UCSD-AML1 (cell line): ENCODE data around the gene GNG13.

ENCODE experiments used
- DNase-seq: peaks from one replicate; lab custom pipeline; 2025; ENCODE audit not compliant: unreplicated experiment; lab: John Stamatoyannopoulos, UW

GNG13 gene

DNA sequence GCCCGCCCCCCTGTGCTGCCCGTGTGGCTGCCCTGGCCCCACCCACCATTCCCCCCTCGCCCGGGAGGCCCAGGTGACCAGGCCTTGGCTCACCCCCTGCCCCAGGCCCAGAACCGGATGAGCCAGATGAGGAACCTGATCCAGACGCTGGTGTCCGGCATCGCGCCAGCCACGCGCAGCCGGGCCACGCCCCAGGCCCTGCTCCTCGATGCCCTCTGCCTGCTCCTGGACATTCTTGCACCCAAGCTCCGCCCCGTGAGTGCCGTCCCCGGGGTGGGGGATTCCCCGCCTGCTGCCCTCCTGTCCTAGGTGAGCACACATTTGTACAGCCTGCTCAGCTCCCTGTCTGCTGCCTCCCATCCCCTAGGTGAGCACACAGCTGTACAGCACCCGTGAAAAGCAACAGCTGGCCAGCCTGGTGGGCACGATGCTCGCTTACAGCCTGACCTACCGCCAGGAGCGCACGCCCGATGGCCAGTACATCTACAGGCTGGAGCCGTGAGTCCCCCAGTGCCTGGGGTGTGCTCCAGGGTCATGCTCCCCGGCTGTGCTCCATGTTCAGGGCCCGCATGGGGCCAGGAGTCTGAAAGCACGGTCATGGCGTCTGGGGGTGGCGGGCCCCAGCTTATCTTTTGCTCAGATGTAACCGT is 4.8 kb downstream of the GNG13 start:
- no peak for DNase-seq

DNA sequence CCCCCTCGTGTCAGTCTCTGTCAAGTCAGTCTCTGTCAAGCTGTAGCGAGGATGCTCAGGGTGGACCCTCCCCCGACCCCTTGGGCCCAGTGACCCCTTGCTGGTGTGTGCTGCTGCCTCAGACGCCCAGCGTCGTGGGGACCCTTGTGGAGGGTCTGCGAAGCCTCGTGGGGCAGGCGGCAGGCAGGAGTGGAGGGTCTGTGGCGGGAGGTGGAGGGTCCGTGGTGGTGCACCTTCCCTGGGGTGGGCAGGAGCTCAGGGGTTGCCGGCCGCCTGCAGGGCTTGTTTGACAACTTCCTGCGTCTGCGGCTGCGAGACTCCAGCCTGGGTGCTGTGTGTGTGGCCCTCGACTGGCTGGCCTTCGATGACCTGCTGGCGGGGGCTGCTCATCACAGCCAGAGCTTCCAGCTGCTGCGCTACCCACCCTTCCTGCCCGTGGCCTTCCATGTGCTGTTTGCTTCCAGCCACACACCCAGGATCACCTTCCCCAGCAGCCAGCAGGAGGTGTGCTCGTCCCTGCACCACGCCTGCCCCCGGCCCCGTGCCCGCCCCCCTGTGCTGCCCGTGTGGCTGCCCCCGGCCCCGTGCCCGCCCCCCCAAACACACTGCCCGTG is 5.6 kb downstream of the GNG13 start:
- DNase-seq, result no peak

DNA sequence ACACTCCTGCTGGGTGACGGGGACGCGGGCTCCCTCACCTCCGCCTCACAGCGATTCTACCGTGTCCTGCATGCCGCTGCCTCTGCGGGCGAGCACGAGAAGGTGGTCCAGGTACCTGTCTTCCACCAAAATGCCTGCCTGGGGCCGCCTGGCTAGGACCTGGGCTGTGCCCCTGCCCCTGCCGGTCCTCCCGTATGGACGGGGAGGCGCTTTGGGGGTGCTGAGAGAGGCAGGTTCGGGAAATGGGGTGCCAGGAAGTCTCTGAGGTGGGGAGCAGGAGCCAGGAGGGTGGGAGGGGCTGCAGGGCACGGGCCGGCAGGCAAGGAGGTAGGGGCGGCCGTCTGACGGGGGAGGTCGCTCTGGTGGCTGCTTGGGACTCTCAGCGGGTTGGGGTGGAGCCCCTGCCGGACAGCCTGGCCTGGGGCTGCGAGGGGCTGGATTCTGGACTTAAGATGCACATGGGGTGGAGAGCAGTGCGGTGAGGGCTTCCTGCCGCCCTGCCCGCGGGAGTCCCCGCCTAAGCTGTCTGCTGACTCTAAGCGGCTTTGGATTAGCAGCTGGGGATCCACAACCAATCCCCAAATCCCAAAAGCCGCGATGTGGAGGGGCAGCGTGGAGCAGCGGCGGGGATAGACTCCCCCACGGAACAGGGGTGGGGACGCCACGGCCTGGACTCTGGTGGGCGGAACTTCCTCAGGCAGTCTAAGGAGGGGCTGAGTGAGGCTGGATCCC is 6.3 kb downstream of the GNG13 start:
- no peak for DNase-seq

DNA sequence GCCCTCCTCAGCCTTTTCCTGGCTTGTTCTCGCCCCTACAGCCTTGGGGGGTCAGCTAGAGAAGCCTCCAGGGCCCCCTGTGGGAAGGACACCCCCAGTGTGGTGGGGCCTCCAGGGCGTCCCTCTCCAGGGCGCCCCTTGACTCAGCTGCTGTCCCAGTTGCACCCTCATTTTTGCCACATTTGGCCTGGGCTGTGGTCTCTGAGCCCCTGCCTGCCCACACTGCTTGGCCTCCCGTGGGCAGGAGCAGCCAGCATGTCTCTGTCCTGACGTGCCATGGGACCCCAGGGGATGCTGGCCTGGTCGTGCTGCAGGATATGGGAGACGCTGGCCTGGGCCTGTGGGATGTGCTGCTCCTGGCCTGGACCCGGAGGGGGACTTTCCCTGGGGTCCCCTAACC is 7.1 kb downstream of the GNG13 start:
- DNase-seq, result no peak

DNA sequence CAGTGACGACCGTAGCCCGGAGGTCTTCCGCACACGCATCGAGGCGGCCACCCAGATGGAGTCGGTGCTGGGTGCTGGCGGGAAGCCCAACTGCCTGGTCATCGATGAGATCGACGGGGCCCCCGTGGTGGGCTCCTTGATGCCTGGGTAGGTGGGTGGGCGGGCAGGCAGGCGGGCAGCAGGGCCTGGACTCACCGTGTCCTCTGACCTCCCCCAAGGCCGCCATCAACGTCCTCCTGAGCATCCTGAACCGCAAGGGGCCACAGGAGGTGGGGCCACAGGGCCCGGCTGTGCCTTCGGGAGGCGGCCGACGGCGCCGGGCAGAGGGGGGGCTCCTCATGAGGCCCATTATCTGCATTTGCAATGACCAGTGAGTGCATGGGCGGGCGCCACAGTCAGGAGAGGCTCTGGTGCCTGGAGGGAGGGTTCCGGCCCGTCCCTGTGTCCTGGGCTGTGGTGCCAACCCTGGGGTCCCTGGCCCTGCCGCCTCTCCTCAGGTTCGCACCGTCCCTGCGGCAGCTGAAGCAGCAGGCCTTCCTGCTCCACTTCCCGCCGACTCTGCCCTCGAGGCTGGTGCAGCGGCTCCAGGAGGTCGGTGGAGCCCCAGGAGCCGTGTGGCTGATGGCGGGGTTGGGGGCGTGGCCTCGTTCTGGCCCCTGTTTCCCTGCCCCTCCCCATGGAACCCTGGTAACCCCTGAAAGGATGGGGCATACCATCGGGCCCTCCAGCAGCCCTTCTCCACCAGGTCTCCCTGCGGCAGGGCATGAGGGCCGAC is 8.1 kb downstream of the GNG13 start:
- no peak for DNase-seq

DNA sequence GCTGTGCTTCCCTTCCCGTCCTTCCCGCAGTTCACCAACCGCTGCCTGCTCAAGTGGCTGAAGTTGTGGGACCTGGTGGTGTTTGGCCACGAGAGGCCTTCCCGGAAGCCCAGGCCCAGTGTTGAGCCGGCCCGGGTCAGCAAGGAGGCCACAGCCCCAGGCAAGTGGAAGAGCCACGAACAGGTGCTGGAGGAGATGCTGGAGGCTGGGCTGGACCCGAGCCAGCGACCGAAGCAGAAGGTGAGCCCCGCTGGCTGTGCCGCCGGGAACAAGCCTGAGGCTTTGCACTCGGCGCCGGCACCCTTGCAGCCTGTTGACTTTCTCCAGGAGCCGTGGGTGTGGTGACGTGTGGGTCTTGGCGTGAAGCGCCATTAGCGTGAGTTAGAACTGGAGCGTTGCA is 9.4 kb downstream of the GNG13 start:
- no peak for DNase-seq

DNA sequence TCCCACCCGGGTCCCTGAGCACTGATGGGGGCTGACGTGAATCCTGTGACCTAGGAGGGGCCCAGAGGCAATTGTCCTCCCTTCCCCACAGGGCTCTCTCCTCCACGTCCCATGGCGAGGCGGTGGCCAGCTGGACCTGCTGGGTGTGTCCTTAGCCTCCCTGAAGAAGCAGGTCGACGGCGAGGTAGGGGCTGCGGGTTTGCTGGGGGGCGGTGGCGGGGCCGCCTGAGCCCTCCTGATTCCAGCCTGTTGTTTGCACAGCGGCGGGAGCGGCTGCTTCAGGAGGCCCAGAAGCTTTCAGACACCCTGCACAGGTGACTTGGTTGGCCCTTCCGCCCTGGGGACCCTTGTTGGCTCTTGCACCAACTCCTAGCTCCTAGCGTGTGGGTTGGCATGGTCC is 10.4 kb downstream of the GNG13 start:
- no peak for DNase-seq

DNA sequence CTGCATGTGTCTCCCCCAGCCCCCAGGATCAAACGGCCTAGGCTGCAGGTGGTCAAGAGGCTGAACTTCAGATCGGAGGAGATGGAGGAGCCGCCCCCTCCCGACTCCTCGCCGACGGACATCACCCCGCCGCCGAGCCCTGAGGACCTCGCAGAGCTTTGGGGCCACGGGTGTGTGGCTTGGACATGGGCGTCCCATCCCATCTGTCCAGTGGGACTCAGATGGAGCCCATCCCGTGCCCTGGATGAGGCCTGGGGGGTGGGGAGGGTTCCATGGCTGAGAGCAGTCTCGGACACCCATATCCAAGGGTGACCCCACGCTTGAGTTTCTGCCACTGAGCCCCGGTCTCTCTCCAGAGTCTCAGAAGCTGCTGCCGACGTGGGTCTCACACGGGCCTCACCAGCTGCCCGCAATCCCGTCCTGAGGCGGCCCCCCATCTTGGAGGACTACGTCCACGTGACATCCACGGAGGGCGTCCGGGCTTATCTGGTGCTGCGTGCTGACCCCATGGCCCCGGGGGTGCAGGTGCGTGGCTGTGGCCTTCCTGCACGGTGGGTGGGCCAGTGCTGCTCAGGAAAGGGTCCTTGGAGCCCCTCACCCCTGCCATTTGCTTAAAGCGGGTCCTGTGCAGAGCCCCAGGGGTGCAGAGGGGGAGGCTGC is 11.2 kb downstream of the GNG13 start:
- no peak for DNase-seq

DNA sequence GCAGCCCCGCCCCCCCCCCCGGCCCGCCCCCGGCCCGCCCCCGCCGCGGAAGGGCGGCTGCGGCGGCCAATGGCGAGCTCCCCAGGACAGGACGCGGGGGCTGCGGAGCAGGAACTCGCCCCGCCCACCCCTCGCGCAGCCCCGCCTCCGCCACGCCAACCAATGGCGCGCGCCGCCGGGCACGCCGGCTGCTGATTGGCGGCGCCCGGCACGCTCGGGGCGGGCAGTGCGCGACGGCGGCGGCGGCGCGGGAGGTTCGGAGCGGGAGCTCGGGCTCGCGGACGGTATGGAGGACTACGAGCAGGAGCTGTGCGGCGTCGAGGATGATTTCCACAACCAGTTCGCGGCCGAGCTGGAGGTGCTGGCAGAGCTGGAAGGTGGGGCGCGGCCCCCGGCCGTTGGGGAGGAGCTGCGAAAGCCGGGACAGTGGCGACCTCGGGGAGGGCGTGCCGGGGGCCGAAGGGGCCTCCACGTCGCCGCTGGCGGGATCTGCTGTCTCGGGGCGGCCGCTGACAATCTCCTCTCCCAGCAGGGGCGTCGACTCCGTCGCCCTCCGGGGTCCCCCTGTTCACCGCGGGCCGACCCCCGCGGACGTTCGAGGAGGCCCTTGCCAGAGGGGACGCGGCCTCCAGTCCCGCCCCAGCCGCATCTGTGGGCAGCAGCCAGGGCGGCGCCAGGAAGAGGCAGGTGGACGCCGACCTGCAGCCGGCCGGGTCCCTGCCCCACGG is 12.0 kb downstream of the GNG13 start, which contains the start of gene CHTF18:
CHTF18 (plus strand) TSS at position 222 of the 728 bp plus-strand sequence; CDS start at position 287, 65 bp downstream.
- peak; percentile 94 for DNase-seq

DNA sequence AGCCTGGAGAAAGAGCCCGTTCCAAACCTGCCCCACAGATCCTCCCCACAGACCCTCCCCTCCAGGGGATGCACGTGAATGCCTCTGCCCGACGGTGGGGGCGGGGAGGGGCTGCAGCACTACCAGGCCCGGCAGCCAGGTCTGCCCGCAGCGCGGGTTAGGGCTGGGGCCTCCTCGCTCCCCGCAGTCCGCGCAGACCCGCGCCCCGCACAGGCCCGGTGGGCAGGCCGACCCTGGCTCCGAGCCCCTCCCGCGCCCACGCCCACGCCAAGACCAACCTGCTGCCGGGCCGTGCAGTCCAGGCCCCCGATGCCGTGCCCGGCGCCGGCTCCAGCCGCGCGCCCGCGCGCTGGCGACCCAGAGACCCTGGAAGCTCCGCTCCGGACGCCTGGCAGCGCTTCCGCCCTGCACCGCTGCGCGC is 12.5 kb downstream of the GNG13 start, which contains the start of gene RPUSD1:
RPUSD1 (minus strand) TSS at position 404 of the 421 bp plus-strand sequence. CDS start 644 bp downstream, outside the sequence.
- DNase-seq, result no peak

DNA sequence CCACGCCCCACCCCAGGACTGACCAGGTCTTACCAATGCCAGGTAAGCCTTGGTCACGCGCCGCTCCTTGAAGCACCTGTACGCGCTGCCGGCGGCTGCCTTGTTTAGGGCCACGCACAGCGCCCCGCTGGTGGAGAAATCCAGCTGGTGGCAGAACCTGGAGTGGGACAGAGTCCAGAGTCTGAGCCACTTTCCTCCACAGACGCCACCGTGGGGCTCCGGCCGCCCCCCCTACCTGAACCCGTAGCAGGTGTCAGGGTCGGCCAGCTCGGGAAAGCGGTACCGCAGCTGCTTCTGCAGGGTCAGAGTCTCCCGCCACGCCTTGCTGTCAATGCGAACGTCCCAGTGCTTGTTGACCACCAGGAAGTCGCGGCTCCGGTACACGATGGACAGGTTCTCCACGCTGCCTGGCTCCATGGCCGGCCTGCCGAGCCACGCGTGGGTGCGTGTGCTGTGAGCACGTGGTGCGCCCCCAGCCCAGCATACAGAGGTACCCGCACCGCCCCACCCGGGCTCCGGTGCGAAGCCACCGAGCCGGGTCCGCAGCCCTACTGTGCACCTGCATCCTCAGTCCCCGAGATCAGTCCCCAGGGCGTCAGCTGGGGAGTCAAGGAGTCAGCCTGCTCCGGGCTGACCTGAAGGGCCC is 13.1 kb downstream of the GNG13 start:
- DNase-seq, result no peak

DNA sequence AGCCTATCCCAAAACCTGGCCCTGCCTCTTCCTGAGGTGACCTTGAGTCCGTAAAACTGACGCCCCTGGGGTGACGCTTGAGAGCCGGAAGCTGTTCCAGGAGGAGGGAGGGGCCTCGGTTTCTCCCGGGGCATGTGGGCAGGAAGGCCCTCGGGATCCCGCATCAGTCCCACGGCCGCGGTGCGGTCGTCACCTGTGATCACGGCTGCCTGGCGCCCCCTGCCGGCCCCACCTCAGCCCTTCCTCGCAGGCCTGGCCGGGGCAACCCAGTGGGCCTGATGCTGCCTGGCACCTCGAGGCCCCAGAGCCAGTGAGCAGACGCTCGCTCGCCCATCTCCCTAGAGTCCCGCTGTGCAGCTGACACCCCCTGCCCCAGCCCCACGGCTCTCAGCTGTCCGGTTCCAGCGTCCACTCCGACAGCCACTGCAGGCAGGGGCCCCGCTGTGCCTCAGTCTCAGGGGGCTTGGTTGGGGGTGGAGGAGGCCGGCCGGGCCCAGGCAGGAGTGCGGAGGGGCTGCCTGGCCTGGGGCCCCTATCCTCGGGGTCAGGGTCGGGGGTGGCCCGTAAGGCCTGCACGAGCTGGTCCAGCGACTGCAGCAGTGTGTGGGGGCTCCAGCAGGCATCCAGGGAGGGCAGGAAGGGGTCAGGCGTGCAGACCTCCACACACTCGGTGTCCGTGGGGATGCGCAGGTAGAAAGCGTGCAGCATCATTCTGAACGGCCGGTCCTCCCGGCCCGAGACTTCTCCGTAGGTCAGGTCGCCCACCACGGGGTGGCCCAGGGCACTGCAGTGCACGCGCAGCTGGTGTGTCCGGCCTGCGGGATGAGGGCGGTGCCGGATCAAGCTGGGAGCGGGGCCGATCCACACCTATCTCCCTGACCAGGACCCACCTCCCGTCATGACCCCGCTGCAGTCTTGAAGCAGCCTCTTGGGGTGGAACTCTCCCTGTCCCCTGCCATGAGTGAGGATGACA is 14.7 kb downstream of the GNG13 start:
- peak; percentile 71 for DNase-seq

DNA sequence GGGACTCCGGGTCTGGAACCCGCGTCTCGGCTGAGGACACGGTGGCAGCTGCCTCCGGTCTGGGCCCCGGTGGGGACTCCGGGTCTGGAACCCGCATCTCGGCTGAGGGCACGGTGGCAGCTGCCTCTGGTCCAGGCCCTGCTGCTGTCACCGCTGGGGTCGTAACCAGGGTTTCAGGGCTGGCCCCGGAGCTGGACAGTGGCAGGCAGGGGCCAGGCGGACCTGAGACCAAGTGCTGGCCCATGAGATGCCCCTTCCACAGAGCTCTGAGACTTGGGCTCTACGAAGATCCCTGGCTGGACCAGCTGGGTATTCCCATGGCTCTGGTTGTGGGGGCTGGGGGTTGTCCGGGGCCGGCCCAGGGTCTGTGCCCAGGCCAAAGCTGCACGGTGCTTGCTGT is 16.1 kb downstream of the GNG13 start:
- no peak for DNase-seq

DNA sequence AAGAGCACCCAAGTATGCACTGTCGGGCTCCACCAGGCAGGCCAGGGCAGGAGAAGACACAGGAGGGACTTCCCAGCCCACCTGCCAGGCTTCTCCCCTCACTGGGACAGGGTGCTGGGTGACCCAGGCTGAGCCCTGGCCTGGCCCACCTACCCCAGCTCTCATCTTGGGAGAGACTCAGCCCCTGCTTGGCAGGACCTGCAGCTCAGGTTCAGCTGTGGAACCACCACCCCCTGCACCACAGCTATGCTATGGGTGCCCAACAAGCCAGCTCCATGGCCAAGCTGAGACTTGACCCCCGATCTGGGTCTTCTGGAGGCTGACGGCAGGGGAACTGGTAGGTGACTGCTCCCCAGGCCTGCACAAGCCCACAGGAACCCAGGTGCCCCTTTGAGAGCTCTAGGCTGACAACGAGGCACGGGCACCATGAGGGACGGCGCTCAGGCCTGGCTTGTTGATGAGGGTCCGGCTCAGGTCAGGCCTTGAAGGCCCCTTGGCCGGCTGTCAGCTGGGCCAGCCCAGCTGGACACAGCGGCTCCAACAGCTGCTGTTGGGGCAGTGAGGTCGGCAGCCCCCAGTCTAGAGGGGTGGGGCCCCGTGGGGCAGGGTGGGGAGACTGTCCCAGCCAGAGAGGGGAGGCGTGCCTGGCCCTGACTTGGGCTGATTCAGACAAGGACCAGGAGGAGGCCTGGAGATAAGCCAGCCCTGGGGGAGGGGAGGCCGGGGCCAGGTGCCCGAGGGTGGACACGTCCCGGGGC is 17.0 kb downstream of the GNG13 start:
- no peak for DNase-seq

DNA sequence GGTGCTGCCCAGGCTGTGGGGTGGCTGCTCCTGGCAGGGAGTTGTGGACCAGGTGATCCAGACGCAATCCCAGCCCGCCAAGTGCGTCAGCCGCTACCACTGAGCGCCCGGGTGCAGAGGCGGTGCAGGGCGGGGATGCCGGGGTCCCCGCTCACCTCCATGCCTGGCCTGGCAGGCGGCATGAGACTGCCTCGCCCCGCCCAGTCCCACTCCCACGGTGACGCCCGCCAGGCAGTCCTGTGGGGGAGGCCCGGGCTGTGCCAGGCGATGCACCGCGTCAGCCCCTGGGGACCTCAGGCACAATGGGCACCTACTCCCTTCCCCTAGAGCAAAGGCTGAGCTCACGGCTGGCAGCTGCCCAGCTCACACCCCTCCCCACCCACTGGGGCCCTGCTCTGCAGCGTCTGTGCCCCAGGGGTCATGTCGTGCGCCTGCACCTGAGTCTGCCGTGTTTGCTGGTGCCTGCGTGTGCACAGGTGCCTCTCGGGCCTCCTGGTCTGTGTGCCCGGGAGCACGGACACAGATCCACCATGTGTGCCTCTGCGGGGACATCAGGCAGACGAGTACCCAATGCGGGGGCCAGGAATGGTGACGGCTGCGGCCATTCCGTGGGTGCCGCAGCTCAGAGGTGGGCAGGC is 17.6 kb downstream of the GNG13 start:
- DNase-seq, result no peak

DNA sequence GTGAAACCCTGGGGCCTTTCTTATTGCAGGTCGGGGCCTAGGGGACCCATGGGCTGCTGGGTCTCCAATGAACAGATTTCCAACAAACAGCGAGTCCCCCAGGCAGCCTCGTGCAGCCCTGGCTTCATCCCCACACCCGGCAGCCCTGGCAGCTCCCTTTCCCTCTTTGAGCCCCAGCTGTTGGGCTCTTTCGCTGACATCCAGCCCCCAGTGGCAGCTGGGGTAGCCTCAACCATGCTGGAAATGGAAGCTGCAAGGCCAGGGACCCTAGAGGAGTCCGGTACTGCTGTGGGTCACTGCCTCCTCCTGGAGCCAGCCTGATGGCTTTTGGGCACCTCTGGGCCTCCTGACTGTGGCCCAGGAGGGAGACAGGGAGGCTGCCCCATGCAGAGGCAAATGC is 18.3 kb downstream of the GNG13 start:
- no peak for DNase-seq

DNA sequence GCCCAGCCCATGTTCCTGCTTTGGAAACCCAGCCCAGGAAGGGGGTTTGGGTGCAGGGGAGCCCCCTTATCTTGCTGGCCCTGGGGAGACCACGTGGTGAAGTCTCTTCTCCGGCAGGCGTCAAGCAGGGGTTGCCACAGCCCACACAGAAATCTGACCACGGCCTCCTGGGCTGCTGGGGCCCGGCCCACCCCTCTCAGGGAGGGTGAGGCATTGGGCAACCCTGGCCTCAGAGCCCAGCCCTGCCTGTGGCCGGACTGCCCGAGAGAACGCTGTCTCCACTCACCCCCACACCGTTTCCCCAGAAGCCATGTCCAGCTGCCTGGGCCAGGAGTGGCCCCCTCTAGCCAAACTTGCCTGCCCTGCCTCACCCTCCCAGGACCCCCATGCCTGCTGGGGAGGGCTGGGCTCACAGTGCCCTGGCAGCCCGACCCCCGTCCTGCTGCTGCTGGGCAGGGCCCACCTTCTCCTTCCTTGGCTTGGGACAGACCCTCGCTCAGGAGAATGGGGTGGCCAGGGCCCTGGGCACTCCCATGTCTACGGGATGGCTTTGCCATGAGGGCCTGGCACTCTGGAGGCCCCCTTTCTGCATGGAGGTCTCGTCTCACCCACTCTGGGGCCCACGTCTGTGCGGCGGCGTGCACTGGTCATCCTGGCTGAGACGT is 19.1 kb downstream of the GNG13 start:
- no peak for DNase-seq
